Activated CD4-positive, alpha-beta memory T cell treated with anti-CD3 and anti-CD28 coated beads for 36 hours (primary cell): ENCODE results near the gene PCBD1. TPM values are rescaled to one million over a fixed set of nuclear protein-coding genes. Genes with fewer than 3 reads are reported as not detected.

Experiments used
- CTCF ChIA-PET: fragments of 350-600 bp; sonication (Branson Sonifier 250); formaldehyde crosslinking; loops from one replicate; lab custom pipeline; 2021; ENCODE audit warnings: antibody characterized with exemption, inconsistent platforms; lab: Charles Lee
- POLR2A ChIA-PET: fragments of 350-600 bp; sonication (Branson Sonifier 250); formaldehyde crosslinking; loops from one replicate; lab custom pipeline; 2021; ENCODE audit warnings: antibody characterized with exemption; lab: Charles Lee
- DNase-seq: peaks from one replicate; pipeline ENCODE4 v3.0.0-alpha.2; 2020
- H3K27ac Mint-ChIP-seq: one replicate; pipeline ENCODE4 v1.8.0; 2021; ENCODE audit warnings: mixed read lengths
- H3K27me3 Mint-ChIP-seq: one replicate; pipeline ENCODE4 v1.8.0; 2021; ENCODE audit warnings: mixed read lengths
- H3K36me3 Mint-ChIP-seq: one replicate; pipeline ENCODE4 v1.8.0; 2021; ENCODE audit warnings: mixed read lengths
- H3K4me1 Mint-ChIP-seq: one replicate; pipeline ENCODE4 v1.8.0; 2021; ENCODE audit warnings: low read depth, mixed read lengths
- H3K4me3 Mint-ChIP-seq: one replicate; pipeline ENCODE4 v1.8.0; 2021; ENCODE audit warnings: mild to moderate bottlenecking, mixed read lengths
- H3K9me3 Mint-ChIP-seq: one replicate; pipeline ENCODE4 v1.8.0; 2021; ENCODE audit warnings: mixed read lengths
- intact Hi-C: fragments of 100-400 bp; cut with micrococcal nuclease; formaldehyde crosslinking; loops from one replicate; pipeline ENCODE4 v1.15.1; 2023
- total RNA-seq, 2 experiments: library from RNA; stranded (reverse); gene quantifications; one replicate each; pipeline ENCODE4 v1.2.3, GENCODE V29; 2021

The PCBD1 gene
- total RNA-seq, 2 experiments from 2014 or later = 53.4 to 56.7 TPM

DNA sequence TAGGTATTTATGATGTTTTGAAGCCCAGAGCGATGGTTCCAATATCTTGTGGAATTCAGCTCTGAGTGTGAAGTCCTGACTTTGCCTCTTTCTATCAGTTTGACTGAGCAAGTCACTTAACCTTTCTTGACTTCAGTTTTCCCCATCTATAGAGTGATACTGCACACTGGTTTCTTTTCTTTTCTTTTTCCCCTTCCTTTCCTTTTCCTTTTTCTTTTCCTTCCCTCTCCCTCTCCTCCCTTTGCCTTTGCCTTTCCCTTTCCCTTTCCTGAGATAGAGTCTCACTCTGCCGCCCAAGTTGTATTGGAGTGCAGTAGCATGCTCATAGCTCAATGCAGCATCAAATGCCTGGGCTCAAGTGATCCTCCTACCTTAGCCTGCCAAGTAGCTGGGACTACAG lies 52.0 kb downstream of the PCBD1 start:
- Mint-ChIP-seq H3K27me3 (no peaks in the 10 kb centered on the region), H3K4me1 (peaks cover 85% of the 10 kb centered on the region), H3K27ac (peak overlapping the region; percentile 82), H3K9me3 (peaks cover 7% of the 10 kb centered on the region), H3K36me3 (peaks cover 49% of the 10 kb centered on the region), H3K4me3 (no peak overlapping the region)
- intact Hi-C loops = no loop called here
- POLR2A ChIA-PET = no interaction called here
- no peak for DNase-seq
- CTCF ChIA-PET = interaction anchor here (1.3 to 1.4 kb wide), 2 partner anchors 16 to 20 kb away, joined by 5 to 6 read pairs; partner anchors contain the start of gene SGPL1

DNA sequence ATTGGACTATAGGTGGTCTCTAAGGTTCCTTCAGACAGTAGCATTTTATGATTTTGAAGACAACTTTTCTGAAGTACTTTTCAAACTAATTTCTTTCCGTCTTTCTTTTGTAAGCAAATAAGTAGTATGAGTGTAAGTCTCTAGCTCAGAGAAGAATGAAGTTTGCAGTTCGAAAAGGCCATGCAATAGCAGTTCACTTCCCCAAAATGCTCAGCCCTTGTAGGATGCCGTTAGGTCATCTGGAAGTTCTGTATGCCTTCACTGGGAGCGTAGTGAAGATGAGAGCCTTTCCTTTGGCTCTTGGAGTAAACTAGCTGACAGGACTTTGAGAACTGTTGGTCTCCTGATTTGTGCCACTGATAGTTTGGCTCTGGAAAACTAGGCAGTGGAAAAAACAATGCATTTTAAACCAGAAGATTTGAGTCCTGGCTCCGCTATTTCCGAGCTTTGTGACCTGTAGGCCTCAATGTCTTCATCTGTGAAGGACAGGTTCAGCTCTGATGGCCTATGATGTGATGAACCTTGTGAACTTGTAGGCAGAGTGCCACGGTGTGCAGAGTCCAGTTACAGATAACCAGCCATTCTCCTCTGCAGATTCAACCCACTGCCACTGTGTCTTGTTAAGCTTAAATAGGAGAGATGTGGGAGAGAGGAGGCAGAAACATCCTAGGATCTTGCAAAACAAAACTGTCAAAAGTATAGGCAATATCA lies 53.8 kb downstream of the PCBD1 start:
- Mint-ChIP-seq H3K27me3 (no peaks in the 10 kb centered on the region), H3K36me3 (peaks cover 47% of the 10 kb centered on the region), H3K4me1 (peaks cover 83% of the 10 kb centered on the region), H3K9me3 (peaks cover 7% of the 10 kb centered on the region), H3K4me3 (no peak overlapping the region), H3K27ac (peak overlapping the region; percentile 82)
- CTCF ChIA-PET = interaction anchor here (1.3 to 2.9 kb wide), 2 partner anchors 13 to 18 kb away, joined by 6 to 24 read pairs; partner anchors contain the start of gene SGPL1
- POLR2A ChIA-PET = interaction anchor here (1.4 to 3.2 kb wide), 4 partner anchors 13 to 42 kb away, joined by 3 to 14 read pairs (median 8); no protein-coding TSS in a partner anchor
- DNase-seq = no peak
- intact Hi-C loops = loop anchor here (5.0 kb wide), 1 partner anchor 933 kb away; no protein-coding TSS in a partner anchor

DNA sequence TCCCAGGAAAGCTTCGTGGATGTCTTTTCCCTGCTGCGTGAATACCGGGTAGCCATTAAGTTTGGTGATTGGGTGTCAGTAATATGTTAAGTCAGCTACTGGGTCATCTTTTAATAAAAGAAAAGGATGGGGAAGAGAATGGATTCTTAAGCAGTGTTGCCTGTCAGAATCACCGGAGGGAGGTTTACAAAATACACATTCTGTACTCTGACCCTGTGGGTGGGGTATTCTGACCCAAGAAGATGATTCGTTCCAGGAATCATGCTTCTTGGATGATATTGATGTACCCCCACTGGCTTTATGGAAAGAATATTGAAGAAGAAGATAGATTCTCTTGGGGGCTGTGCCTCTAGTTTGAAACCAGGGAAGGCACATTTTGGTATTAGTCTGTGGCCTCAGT lies 54.3 kb downstream of the PCBD1 start:
- Mint-ChIP-seq H3K9me3 (peaks cover 7% of the 10 kb centered on the region), H3K4me3 (peak overlapping the region; percentile 48), H3K27ac (peak overlapping the region; percentile 82), H3K36me3 (peaks cover 53% of the 10 kb centered on the region), H3K27me3 (no peaks in the 10 kb centered on the region), H3K4me1 (peaks cover 89% of the 10 kb centered on the region)
- CTCF ChIA-PET = interaction anchor here (1.3 to 2.9 kb wide), 3 partner anchors 11 to 22 kb away, joined by 3 to 24 read pairs (median 3); no protein-coding TSS in a partner anchor
- no peak for DNase-seq
- intact Hi-C loops = loop anchor here (5.0 kb wide), 1 partner anchor 933 kb away; no protein-coding TSS in a partner anchor
- POLR2A ChIA-PET = interaction anchor here (1.7 to 3.2 kb wide), 4 partner anchors 13 to 31 kb away, joined by 4 to 14 read pairs (median 8); no protein-coding TSS in a partner anchor

- Mint-ChIP-seq H3K4me1 (peaks cover 87% of the 10 kb centered on the region), H3K36me3 (peaks cover 57% of the 10 kb centered on the region), H3K27ac (peak overlapping the region; percentile 82)
Observed at GRCh38 chr10:70833601-70834000, 54.8 kb downstream of the PCBD1 start.

More at GRCh38 chr10:70833601-70834000, 54.8 kb downstream of the PCBD1 start:
- ChIA-PET CTCF (interaction anchor here (1.3 to 2.9 kb wide), 4 partner anchors 12 to 23 kb away, joined by 3 to 24 read pairs (median 6); partner anchors contain the start of gene SGPL1), POLR2A (interaction anchor here (1.2 to 3.2 kb wide), 6 partner anchors 12 to 255 kb away, joined by 3 to 14 read pairs (median 4); no protein-coding TSS in a partner anchor)
- H3K27me3 Mint-ChIP-seq = no peaks in the 10 kb centered on the region
- no peak for DNase-seq
- H3K9me3 Mint-ChIP-seq = peaks cover 7% of the 10 kb centered on the region
- intact Hi-C loops = loop anchor here (1.0 to 5.0 kb wide), 5 partner anchors 12 to 934 kb away; partner anchors contain the start of gene SGPL1
- H3K4me3 Mint-ChIP-seq = peak overlapping the region; percentile 48

Other genes with a start within 250 kb of the PCBD1 start
- gene ADAMTS14, start 216.1 kb downstream of the PCBD1 start, total RNA-seq = not detected
- not detected for gene TBATA, start 103.2 kb downstream of the PCBD1 start, total RNA-seq
- 10 to 100 TPM; 65.6 to 67.0 TPM for gene SGPL1, start 72.6 kb downstream of the PCBD1 start, total RNA-seq